ENCODE data around the gene SP5.
"Not testable (repeated sequence)": the region's sequence is repeated elsewhere in the genome, so short reads cannot be mapped to it uniquely, and the experiment has no call there.

Gene SP5

DNA sequence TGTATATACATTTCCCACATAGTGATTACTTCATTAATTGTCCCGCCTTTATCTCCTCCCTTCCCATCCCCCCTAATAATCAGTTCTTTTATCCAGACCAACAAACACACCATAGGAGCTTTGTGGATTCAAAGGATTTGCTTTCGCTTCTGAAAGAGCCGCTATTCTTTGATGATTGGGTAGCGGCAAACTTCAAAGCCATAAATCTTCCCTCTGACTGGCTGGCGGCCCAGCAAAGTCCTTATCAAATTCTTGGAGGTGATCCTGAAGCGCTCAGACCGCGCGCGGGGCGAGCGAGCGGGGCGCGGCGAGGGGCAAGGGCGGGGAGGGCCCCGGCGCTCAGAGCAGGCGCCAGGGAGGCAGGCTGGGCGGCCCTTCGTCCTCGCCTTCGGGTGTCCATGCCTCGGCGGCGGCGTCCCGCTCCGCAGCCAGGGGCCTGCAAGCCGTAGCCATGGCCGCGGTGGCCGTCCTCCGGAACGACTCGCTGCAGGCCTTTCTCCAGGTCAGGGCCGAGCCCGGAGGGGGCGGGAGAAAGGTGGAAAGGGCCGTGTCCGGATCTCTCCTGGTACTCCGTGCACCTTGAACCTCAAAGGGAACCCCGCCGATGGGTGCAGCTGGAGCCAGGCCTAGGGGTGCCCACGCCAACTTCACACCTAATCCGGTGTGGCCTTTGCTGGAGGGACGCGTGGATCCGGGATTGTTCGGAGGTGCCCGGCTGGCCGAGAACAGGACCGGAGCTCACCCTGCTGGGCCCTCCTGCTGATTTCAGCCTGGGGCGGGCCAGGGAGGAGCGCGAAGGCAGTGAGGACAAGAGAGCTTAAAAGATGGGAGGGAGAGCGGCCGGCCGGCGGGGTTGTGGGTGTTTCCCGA lies at the start of gene SP5:
TSS of gene SP5 (plus strand) at position 276 of the 870 bp plus-strand sequence. CDS start at position 452, 176 bp downstream.
- in situ Hi-C loops (cut with HindIII; ENCODE audit: low pct_ligation_motif_present, low pct_unique_long_range_greater_than_20kb, low sequenced_read_pairs), result no loop called here
- peak; percentile 76 for DNase-seq

DNA sequence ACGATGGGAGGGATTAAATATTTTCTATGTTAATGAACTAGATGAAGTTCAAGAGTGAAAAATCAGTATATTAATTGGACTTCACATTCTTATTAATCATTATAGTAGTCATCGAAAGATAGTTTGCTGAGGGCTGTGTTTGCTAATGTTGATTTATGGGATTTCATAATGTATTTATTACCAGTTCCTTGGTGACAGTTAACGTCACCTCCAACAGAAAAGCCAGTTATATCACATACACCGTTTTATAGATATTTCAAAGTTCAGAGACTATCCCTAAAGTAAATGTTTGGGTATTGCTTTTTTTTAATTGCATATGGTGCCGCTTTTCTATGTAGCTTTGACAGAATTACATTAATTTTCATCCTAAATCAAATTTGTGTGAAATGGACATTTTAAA lies 49.4 kb upstream of the SP5 start:
- in situ Hi-C loops (cut with HindIII; ENCODE audit: low pct_ligation_motif_present, low pct_unique_long_range_greater_than_20kb, low sequenced_read_pairs), result no loop called here
- DNase-seq, result no peak

DNA sequence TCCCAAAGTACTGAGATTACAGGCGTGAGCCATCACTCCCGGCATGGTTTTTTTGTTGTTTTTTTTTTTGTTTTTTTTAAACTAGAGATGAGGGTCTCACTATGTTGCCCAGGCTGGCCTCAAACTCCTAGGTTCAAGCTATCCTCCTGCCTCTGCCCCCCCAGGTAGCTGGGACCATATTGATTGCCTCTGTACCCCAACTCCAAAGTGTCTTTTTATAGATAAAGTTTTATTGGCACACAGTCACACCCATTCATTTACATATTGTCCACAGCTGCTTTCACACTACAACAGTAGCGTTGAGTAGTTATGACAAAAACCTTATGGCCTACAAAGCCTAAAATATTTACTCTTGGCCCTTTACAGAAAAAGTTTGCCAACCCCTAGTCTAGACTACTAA lies 45.2 kb upstream of the SP5 start:
- in situ Hi-C loops (cut with HindIII; ENCODE audit: low pct_ligation_motif_present, low pct_unique_long_range_greater_than_20kb, low sequenced_read_pairs), result no loop called here

DNA sequence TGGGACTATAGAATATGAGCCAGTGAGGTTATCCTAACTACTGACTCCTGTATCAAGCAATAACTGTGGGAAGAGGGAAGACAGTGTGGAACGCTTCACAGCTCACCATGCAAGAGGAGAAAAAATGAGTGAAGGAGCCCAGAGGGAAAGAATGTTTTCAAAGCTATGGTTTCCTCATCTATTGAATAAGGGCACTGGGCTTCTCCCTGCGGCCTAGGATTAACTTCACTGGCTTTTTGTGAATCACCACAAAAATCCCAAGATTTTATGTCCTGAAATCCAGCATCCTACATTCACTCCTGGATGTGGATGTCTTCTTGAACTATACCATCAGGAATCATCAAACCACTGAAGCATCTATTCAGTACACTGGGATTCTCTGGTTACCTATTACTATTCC lies 44.5 kb upstream of the SP5 start:
- in situ Hi-C loops (cut with HindIII; ENCODE audit: low pct_ligation_motif_present, low pct_unique_long_range_greater_than_20kb, low sequenced_read_pairs), result no loop called here
- DNase-seq, result no peak

More for the DNA sequence above, 45.2 kb upstream of the SP5 start:
- DNase-seq, result no peak

DNA sequence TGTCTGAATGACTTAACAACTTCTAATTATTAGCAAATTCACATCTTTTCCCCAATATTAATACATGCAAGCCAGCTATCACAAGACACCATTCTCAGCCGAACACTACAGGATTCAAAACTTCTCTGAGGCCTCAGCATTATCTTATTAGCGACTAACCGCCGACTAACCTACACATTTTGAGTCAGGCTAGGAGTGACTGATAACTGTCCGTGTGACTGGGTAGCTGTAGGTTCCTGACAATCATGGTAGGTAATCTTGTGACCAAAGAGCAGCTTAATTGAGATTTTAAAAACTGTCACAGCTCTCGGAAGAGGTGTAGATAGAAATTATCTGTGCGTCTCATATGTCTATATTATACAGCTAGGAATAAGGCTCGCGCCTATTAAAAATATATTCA lies 44.1 kb upstream of the SP5 start:
- no peak for DNase-seq
- in situ Hi-C loops (cut with HindIII; ENCODE audit: low pct_ligation_motif_present, low pct_unique_long_range_greater_than_20kb, low sequenced_read_pairs), result no loop called here

DNA sequence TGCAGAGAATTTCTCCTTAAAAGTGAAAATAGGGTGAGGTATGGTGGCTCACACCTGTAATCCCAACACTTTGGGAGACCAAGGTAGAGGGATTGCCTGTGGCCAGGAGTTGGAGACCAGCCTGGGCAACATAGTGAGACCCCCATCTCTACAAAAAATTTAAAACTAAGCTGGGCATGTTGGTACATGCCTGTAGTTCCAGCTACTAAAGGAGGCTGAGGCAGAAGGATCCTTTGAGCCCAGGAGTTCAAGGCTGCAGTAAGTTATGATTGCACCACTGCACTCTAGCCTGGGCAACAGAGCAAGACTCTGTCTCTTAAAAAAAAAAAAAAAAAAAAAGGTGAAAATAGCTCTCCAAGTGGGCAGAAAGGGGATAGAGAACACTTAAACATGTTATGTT lies 40.9 kb upstream of the SP5 start:
- DNase-seq; in situ Hi-C loops (cut with HindIII; ENCODE audit: low pct_ligation_motif_present, low pct_unique_long_range_greater_than_20kb, low sequenced_read_pairs): not testable (repeated sequence)

DNA sequence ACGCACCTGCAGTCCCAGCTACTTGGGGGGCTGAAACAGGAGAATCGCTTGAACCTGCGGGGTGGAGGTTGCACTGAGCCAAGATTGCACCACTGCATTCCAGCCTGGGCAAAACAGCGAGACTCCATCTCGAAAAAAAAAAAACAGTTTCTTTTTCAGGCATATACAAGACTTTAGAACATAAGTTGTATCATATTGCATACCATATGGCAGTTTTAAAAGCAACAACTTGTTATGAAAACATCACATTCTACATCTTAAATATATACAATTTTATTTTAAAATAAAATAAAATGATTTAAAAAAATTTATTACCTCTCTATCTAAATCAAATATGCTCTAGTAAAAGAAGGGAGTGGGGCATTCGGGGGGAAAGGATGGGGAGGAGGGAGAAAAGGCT lies 39.4 kb upstream of the SP5 start:
- in situ Hi-C loops (cut with HindIII; ENCODE audit: low pct_ligation_motif_present, low pct_unique_long_range_greater_than_20kb, low sequenced_read_pairs), result no loop called here
- DNase-seq, result no peak

DNA sequence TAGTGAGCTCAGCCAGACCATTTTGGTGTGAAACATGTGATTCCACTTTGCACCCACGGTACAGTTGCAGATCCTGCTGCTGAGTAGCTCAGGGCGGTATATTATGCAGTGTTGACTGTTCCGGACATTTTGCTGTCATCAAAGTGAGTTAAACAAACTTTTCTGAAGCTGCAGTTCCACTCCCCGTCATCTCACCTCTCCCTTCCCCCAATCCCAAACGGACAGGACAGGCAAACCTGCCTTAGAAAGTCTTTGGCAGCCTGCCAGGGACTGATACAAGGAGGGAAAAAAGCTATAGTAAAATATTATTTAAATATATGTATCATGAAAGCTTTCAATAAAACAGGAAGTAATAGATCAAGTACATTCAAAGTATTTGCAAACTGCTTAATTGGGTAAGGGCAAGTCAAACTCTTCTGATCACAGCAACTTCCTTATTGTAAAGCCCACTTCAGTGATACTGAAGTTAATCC lies 35.5 kb upstream of the SP5 start:
- DNase-seq, result no peak
- in situ Hi-C loops (cut with HindIII; ENCODE audit: low pct_ligation_motif_present, low pct_unique_long_range_greater_than_20kb, low sequenced_read_pairs), result no loop called here

DNA sequence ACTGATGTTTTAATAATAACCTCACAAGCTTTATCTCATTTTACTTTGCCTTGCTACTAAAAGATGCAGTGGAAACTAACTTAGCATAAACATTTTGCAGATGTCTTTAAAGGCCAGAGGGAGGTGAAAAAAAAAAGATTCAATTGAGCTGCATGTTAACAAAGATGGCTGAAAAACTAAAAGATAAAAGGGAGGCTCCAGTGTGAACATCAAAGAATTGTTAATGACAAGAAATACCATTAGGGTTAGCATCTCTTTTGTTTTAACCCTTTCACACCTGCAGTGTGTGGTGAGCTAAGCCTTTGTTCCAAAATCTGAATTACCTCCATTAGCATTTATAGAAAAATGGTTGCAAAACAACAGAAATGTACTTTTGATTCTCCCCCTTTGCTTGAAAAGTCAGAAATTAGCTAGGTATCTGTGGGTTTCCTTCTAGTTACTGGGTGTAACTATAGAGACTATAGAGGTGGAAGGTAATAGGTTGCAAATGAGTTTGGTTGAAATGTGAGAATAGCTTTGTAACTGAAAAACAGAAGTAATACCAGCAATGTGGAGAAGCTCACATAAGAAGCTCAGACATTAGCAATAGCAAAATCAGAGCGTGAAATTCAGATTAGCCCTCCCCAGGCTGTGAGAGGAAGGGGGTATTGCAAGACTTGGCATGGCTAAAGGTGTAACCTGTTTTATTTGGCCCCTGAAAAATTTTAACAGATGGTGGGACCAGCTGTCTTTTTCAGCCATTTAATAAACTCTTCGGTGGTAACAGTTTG lies 34.8 kb upstream of the SP5 start:
- in situ Hi-C loops (cut with HindIII; ENCODE audit: low pct_ligation_motif_present, low pct_unique_long_range_greater_than_20kb, low sequenced_read_pairs), result no loop called here
- DNase-seq, result no peak

DNA sequence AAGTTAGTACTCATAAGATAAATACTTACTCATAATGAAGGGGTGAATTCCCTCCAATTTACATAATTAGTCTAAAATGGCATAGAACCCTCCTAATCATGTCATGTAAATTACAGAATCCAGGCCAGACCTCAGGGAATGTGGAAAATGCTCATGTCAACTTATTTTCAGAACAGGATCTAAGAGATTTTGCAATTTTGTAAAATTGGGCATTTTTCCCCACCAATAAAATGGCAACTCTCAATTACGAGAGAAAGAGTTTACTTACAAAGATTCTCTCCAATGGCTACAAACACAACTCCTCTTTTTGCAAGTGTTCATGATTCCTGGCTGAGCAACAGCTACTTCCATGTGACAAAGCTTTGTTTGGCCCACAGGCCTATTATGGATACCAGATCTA lies 33.8 kb upstream of the SP5 start:
- in situ Hi-C loops (cut with HindIII; ENCODE audit: low pct_ligation_motif_present, low pct_unique_long_range_greater_than_20kb, low sequenced_read_pairs), result no loop called here
- no peak for DNase-seq

DNA sequence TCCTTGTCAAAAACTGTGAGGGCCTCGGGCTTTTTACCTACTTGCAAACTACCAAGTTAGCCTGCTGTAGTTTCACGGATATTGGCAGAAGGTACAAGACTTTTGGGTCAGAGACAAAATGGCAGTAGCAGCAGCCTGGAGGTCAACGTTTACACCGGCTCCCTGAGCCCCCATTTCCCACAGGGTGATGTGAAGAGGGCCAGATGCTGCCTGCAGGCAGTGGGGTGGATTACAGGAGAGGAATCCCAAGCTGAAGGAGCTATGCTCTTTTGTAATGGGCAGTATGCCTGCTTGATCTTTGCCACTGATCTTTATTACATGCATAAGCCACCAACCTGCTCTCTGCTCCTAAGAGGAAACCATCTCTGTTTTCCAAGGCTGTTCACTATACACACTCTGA lies 29.5 kb upstream of the SP5 start:
- DNase-seq, result no peak
- in situ Hi-C loops (cut with HindIII; ENCODE audit: low pct_ligation_motif_present, low pct_unique_long_range_greater_than_20kb, low sequenced_read_pairs), result no loop called here

DNA sequence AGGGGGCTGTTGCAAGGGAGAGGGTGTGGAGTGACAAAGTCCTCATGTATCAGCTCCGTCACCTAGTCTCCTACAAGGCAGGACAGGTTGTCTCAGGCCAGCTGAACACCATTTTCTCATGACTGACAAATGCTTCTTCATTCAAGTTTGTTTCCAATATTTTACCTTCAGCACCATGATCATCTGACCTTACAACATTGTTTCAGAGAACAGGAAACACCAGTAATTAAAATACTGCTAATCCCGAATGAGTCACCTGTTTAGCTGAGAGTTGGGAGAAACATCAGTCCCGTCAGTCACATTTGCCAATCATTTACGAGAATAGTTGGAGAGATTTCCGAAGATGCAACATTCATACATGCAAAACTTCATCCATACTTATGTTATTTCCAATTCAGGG lies 25.7 kb upstream of the SP5 start:
- in situ Hi-C loops (cut with HindIII; ENCODE audit: low pct_ligation_motif_present, low pct_unique_long_range_greater_than_20kb, low sequenced_read_pairs), result no loop called here
- DNase-seq, result no peak

DNA sequence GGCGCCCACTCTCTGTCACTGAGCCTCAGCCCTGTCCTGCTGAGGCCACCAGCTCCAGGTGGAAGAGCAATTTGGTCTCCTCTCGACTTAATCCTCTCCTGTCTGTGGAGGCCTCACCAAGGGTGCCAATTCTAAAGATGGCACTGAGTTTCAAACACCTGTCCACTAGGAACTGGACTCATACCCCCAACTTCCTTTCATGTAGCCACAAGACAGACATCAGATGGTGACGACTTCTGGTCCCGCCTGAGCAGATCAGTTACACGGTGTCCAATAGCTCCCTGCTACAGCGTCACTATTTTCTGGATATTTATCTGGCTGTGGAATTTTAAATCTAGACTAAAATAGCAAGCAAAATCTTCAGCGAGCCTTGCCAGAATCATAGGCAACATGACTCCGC lies 24.5 kb upstream of the SP5 start:
- no peak for DNase-seq
- in situ Hi-C loops (cut with HindIII; ENCODE audit: low pct_ligation_motif_present, low pct_unique_long_range_greater_than_20kb, low sequenced_read_pairs), result no loop called here

DNA sequence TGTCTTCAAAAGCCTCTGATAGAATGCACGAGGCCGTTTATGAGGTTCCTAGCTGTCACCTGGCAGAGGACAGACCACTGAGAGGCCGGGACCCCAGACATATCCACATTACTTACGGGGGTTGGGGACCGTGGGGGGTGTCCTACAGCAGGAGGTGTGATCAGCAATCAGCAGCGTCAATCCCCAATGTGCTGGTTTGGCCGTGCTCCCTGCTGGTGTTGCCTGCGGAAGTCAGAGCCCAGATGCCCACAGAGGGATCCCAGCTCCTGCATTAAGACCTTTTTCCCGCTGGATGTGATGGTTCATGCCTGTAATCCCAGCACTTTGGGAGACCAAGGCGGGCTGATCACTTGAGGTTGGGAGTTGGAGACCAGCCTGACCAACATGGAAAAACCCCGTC lies 20.8 kb upstream of the SP5 start:
- DNase-seq, result no peak
- in situ Hi-C loops (cut with HindIII; ENCODE audit: low pct_ligation_motif_present, low pct_unique_long_range_greater_than_20kb, low sequenced_read_pairs), result no loop called here

DNA sequence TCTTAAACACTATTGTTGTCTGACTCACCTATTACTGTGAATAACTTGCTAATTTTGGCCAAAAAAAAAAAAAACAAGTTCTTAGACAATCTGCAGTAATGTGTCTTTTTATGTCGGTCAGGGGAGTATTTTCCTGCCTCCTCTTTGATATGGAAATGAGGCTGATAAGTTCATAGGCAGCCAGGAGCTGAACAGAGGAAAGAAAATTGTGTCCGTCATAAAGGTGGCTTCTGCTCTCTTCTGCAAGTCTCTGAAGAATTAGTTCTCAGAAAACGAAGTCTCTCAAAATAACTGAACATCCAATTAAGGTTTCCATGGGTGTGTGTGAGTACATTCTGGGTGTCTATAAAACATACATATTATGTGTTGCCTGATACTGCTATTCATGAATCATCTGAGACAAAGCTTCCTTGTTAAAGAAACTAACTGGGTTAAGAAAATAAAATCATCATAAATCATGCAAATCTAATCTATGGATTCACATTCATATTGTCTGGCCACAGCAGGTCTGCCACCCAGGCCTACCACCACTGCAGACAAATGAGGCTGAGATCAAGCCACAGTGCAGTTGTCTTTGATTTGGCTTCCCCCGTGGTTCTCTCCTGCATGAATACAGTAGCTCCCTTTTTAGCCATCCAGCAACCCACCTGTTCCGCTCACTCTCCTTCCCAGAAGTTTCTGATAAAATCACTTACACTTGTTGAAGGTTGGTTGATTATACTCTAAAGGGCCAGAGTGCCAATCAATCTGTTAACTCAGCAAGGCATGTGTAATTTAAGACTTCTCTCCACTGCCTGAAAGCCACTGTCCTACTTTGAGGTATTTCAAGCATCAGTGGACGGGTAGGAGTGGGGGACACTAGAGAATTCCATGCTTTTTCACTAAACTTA lies 19.4 kb upstream of the SP5 start:
- DNase-seq, result no peak
- in situ Hi-C loops (cut with HindIII; ENCODE audit: low pct_ligation_motif_present, low pct_unique_long_range_greater_than_20kb, low sequenced_read_pairs), result no loop called here

DNA sequence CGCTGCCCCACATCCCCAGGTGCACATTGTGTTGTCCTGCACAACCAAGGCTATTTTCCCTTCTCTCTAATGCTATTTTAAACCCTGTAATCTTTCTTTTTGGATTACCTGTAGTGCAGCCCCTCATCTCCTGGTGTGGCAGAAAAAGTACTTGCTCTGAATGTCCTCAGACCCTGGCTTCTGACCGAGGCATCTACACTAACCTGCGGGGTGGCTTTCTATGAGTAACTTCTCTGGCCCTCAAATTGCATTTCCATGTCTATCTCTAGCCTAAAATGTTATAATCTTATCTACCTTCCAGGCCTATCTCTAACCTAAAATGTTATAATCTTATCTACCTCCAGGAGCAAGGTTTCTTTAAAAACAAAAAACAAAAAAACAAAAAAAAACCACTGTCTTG lies 18.2 kb upstream of the SP5 start:
- DNase-seq, result no peak
- in situ Hi-C loops (cut with HindIII; ENCODE audit: low pct_ligation_motif_present, low pct_unique_long_range_greater_than_20kb, low sequenced_read_pairs), result no loop called here

DNA sequence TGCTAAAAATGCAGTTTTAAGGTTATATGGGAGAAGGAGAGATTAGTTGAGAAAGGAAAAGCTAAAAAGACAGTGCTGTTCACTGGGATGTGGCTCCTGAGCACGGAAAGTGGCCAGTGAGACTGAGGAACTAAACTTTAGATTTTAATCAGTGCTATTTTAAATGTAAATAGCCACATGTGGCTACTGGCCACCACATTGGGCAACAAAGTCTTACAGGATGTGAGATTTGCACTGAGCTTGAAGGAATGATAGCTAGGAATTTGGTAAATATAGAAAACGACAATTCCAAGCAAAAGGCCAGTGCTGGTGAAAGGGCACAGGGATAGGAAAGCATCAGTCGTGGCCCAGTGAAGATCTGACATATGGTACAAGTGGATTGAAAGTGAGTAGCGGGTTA lies 14.1 kb upstream of the SP5 start:
- no peak for DNase-seq
- in situ Hi-C loops (cut with HindIII; ENCODE audit: low pct_ligation_motif_present, low pct_unique_long_range_greater_than_20kb, low sequenced_read_pairs), result no loop called here

DNA sequence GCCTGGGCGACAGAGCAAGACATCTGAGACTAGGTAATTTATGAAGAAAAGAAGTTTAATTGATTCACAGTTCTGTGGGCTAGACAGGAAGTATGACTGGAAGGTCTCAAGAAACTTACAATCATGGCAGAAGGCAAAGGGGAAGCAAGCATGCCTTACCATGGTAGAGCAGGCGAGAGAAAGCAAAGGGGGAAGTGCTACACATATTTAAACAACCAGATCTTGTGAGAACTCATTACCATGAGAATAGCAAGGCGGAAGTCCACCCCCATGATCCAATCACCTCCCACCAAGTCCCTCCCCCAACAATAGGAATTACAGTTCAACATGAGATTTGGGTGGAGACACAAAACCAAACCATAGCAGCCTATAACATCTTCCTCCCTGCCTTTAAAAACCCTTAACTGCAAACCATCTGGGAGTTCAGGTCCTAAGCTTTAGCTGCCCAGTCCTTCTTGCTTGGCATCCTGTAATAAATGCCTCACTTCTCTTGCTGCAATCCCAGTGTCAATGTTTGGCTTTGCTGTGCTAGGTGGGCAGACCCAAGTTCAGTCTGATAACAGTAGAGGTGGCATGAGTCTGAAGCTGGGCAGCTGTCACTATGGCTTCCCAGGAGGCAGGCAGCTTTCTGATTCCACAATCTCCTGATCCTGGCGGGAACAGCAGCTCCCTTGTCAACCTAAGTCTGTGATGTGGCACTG lies 11.2 kb upstream of the SP5 start:
- DNase-seq, result no peak
- in situ Hi-C loops (cut with HindIII; ENCODE audit: low pct_ligation_motif_present, low pct_unique_long_range_greater_than_20kb, low sequenced_read_pairs), result no loop called here
